K562 (cell line): ENCODE measurements around the gene NUP85. TPM values are rescaled to one million over a fixed set of nuclear protein-coding genes. Genes with fewer than 3 reads are reported as not detected.

ENCODE experiments used
- ATAC-seq: fragments of 200-7000 bp; cut with Tn5 transposase; 3 replicates; pipeline ENCODE4 v1.9.1; 2020; ENCODE audit warnings: moderate library complexity
- BruUV-seq: library from RNA; stranded (reverse); fragments of 400-500 nt; replicated peaks from 2 replicates; lab custom pipeline; 2021; lab: Mats Ljungman, UMichigan
- CTCF ChIA-PET: fragments of 300-600 bp; formaldehyde crosslinking; extraction: SDS; loops from one replicate; lab custom pipeline; 2021; ENCODE audit warnings: low intra/inter-chr PET ratio; lab: Yijun Ruan, JAX
- POLR2A ChIA-PET: fragments of 300-600, 350-650 bp; sonication (Branson Sonifier 250); formaldehyde crosslinking; extraction: SDS; loops from one replicate; lab custom pipeline; 2021; ENCODE audit warnings: antibody characterized with exemption, inconsistent platforms; lab: Yijun Ruan, JAX
- DNase-seq, 4 experiments: peaks; one replicate each; pipeline versions ENCODE4 v3.0.0 to v3.0.0-alpha.2; 2011 to 2018; ENCODE audit warnings: low spot score in 3 of 4, mixed read lengths in 3 of 4; ENCODE audit errors: extremely low read depth in 1 of 4
- FAIRE-seq: peaks from 2 replicates; lab custom pipeline; 2011; peaks lifted over from hg19 to GRCh38; lab: Jason Lieb, UNC
- H2AFZ ChIP-seq: 2 replicates; pipeline ENCODE4 v1.6.0; 2011; ENCODE audit warnings: low read depth, low read length, control low read depth, inconsistent platforms
- H3K27ac ChIP-seq: fragments of 200-600 bp; 3 replicates; pipeline ENCODE4 v1.8.0; 2011; ENCODE audit warnings: low read depth, mild to moderate bottlenecking, control low read depth, inconsistent platforms, low read length, moderate library complexity, mixed read lengths; ENCODE audit errors: extremely low read depth
- H3K27me3 ChIP-seq, 2 experiments: fragments of 300-600 bp in 1 of 2; 2 replicates in 1 of 2; 3 replicates in 1 of 2; pipeline versions ENCODE4 v1.6.0 to v1.8.0; 2011; ENCODE audit warnings: inconsistent platforms in 2 of 2, low read length in 2 of 2, mild to moderate bottlenecking in 1 of 2, mixed read lengths in 1 of 2, moderate library complexity in 1 of 2; ENCODE audit not compliant: control insufficient read depth in 2 of 2, insufficient read depth in 2 of 2
- H3K36me3 ChIP-seq: fragments of 300-600 bp; 3 replicates; pipeline ENCODE4 v1.8.0; 2011; ENCODE audit warnings: mild to moderate bottlenecking, low read length, inconsistent platforms; ENCODE audit not compliant: control insufficient read depth, insufficient read depth
- H3K4me1 ChIP-seq, 2 experiments: fragments of 200-600 bp in 1 of 2; replicated peaks in 1 of 2; 2 replicates in 1 of 2; 3 replicates in 1 of 2; pipeline versions ENCODE4 v1.5.1 to v1.8.0; 2011; ENCODE audit warnings: inconsistent platforms in 2 of 2, low read length in 2 of 2, mild to moderate bottlenecking in 1 of 2, mixed read lengths in 1 of 2, moderate library complexity in 1 of 2; ENCODE audit not compliant: control insufficient read depth in 2 of 2, insufficient read depth in 2 of 2
- H3K4me2 ChIP-seq: 2 replicates; pipeline ENCODE4 v1.6.1; 2011; ENCODE audit warnings: low read length, control low read depth, inconsistent platforms, mixed read lengths; ENCODE audit not compliant: insufficient read depth
- H3K4me3 ChIP-seq: fragments of 200-600 bp; sonication (generic), shearing (Covaris generic); 2 replicates; pipeline ENCODE4 v1.5.1; 2016; ENCODE audit warnings: control low read depth, inconsistent platforms
- H3K79me2 ChIP-seq: fragments of 200-600 bp; 3 replicates; pipeline ENCODE4 v1.8.0; 2011; ENCODE audit warnings: low read length, inconsistent platforms; ENCODE audit not compliant: control insufficient read depth, insufficient read depth
- H3K9ac ChIP-seq, 2 experiments: 2 replicates each; pipeline versions ENCODE4 v1.6.0 to v1.6.1; 2011; ENCODE audit warnings: low read depth in 2 of 2, low read length in 2 of 2, control low read depth in 1 of 2, inconsistent platforms in 1 of 2, mild to moderate bottlenecking in 1 of 2, mixed read lengths in 1 of 2; ENCODE audit not compliant: insufficient read depth in 1 of 2
- H3K9me1 ChIP-seq: one replicate; pipeline ENCODE4 v1.6.0; 2011; ENCODE audit warnings: inconsistent platforms, mild to moderate bottlenecking, low read length, moderate library complexity; ENCODE audit not compliant: control insufficient read depth, insufficient read depth
- H3K9me3 ChIP-seq: replicated peaks from 2 replicates; pipeline ENCODE4 v1.5.1; 2011; ENCODE audit warnings: low read depth, low read length, inconsistent platforms; ENCODE audit not compliant: control insufficient read depth, insufficient read depth
- H4K20me1 ChIP-seq: replicated peaks from 2 replicates; pipeline ENCODE4 v1.6.1; 2011; ENCODE audit warnings: low read length, inconsistent platforms, mixed read lengths; ENCODE audit not compliant: control insufficient read depth, insufficient read depth
- AFF4 ChIP-seq: sonication (generic); formaldehyde crosslinking; IDR thresholded peaks from 2 replicates; pipeline ENCODE4 v1.8.0; 2023; ENCODE audit warnings: mild to moderate bottlenecking, missing genetic modification reagents
- BRCA1 ChIP-seq, 2 experiments: fragments of 450-650 bp in 1 of 2; sonication (generic) in 1 of 2; formaldehyde crosslinking in 1 of 2; IDR thresholded peaks; 2 replicates each; pipeline versions ENCODE4 v1.5.0 to v1.6.1; 2017 to 2020; ENCODE audit warnings: mild to moderate bottlenecking in 1 of 2, missing genetic modification reagents in 1 of 2
- DMBX1 ChIP-seq: fragments of 250-450 bp; sonication (Bioruptor Pico); IDR thresholded peaks from 2 replicates; pipeline ENCODE4 v1.8.0; 2022; ENCODE audit warnings: inconsistent platforms, mild to moderate bottlenecking, moderate library complexity, borderline replicate concordance
- MCM7 ChIP-seq, 2 experiments: fragments of 450-650 bp; IDR thresholded peaks; 2 replicates each; pipeline ENCODE4 v1.6.1; 2016 to 2018
- PHF20 ChIP-seq: fragments of 450-650 bp; IDR thresholded peaks from 2 replicates; pipeline ENCODE4 v1.6.1; 2018; ENCODE audit not compliant: partially characterized antibody
- SAP30 ChIP-seq: fragments of 200-600 bp; sonication (generic); IDR thresholded peaks from 2 replicates; pipeline ENCODE4 v1.6.1; 2012; ENCODE audit warnings: borderline replicate concordance, low read depth, mild to moderate bottlenecking, moderate library complexity, low read length, control low read depth, inconsistent platforms; ENCODE audit not compliant: insufficient read depth, poor library complexity, severe bottlenecking
- STAG1 ChIP-seq: sonication (generic); formaldehyde crosslinking; IDR thresholded peaks from 2 replicates; pipeline ENCODE4 v1.5.0; 2020; ENCODE audit warnings: missing genetic modification reagents, borderline replicate concordance
- WHSC1 ChIP-seq: IDR thresholded peaks from one replicate; pipeline ENCODE4 v1.6.1; 2012; ENCODE audit warnings: low read length, control low read depth, inconsistent platforms
- ZBTB9 ChIP-seq: fragments of 450-650 bp; formaldehyde crosslinking; IDR thresholded peaks from 2 replicates; pipeline ENCODE4 v1.4.0; 2020; ENCODE audit warnings: mild to moderate bottlenecking, moderate library complexity
- ZFP91 ChIP-seq: sonication (generic); formaldehyde crosslinking; IDR thresholded peaks from 2 replicates; pipeline ENCODE4 v1.8.0; 2022; ENCODE audit warnings: mild to moderate bottlenecking, missing genetic modification reagents
- ZNF512 ChIP-seq: IDR thresholded peaks from 2 replicates; pipeline ENCODE4 v1.6.1; 2016; ENCODE audit warnings: missing genetic modification characterization, missing compliant biosample characterization
- WGBS: fragments of 100-300 bp; shearing (Covaris generic); methylation state at CpG from one replicate; pipeline ENCODE4 v1.1.6; 2016; ENCODE audit warnings: low coverage, mixed read lengths; ENCODE audit not compliant: insufficient coverage; ENCODE audit errors: missing lambda C conversion rate; 5-methylcytosine and 5-hydroxymethylcytosine counted together
- in situ Hi-C: fragments of 300-500 bp; cut with MboI; formaldehyde crosslinking; loops from 4 replicates; pipeline ENCODE4 v1.15.0; 2018; ENCODE audit warnings: inconsistent platforms, mixed read lengths
- intact Hi-C: fragments of 100-400 bp; cut with micrococcal nuclease; formaldehyde crosslinking; loops from 2 replicates; pipeline ENCODE4 v1.14.2; 2022
- polyA plus RNA-seq, 8 experiments: library from polyadenylated mRNA; depleted of rRNA in 4 of 8; stranded (reverse) in 5 of 8; unstranded in 3 of 8; fragments of >200 nt; fragmentation: Nextera tagmentation in 2 of 8; fragmentation: Illumina TruSeq in 1 of 8; extraction: Ambion mirVana in 2 of 8; extraction: Trizol in 1 of 8; gene quantifications; 2 replicates each; pipeline versions ENCODE4 v1.2.1 to v1.2.3, GENCODE V29; 2011 to 2014; ENCODE audit warnings: inconsistent platforms in 1 of 8, missing spikeins in 1 of 8
- total RNA-seq, 7 experiments: library from RNA; depleted of rRNA in 6 of 7; stranded (reverse); fragments of >200 nt in 6 of 7; fragmentation: Illumina TruSeq in 2 of 7; extraction: Trizol in 2 of 7; gene quantifications; 2 replicates each; pipeline versions ENCODE4 v1.2.1 to v1.2.3, GENCODE V29; 2011 to 2021; ENCODE audit warnings: low replicate concordance in 1 of 7

Gene NUP85
- total and polyA plus RNA-seq, 9 of the 15 experiments (the other 6 are each of a cell fraction or from before 2014, with no cell fraction given), result 50.2 to 177 (median 110) TPM

GRCh38 chr17:75241502-75241901, 36.0 kb downstream of the NUP85 start (continued):
- no peak for TF ChIP-seq ZFP91 (CRISPR knock-in tag)
- TF ChIP-seq STAG1 (CRISPR knock-in tag), result no peak
- TF ChIP-seq DMBX1 (CRISPR knock-in tag), result no peak
- no peak for TF ChIP-seq BRCA1 (IDR thresholded peaks at IDR 0.05)
- TF ChIP-seq BRCA1 (CRISPR knock-in tag; IDR thresholded peaks at IDR 0.05), result no peak

- Histone ChIP-seq H3K27me3 (no peaks in the 10 kb centered on the region), H3K9me1 (no peaks in the 10 kb centered on the region), H3K27ac (no peak overlapping the region), H3K36me3 (peaks cover 96% of the 10 kb centered on the region), H2AFZ (no peak overlapping the region), H3K9ac (no peak overlapping the region), H3K4me1 (peaks cover 19 to 46% of the 10 kb centered on the region in 2 experiments), H3K9me3 (no peaks in the 10 kb centered on the region), H3K4me2 (no peak overlapping the region), H3K4me3 (no peak overlapping the region), H4K20me1 (peaks cover 27% of the 10 kb centered on the region), H3K79me2 (peaks cover 4% of the 10 kb centered on the region; the same call in 1 of the 3 replicates)
- in situ Hi-C loops, result no loop called here
- BruUV-seq, result no TSS peak
- FAIRE-seq (no peak), DNase-seq (no peak), ATAC-seq (no peak)
- WGBS, result 80% methylated on average over 15 of the region's 15 CpGs
- CTCF ChIA-PET, result interaction anchor here (3.1 kb wide), 1 partner anchor 171 kb away, joined by 20 read pairs; no protein-coding TSS in a partner anchor
- POLR2A ChIA-PET, result interaction anchor here (0.6 to 4.0 kb wide), 6 partner anchors 9 to 400 kb away, joined by 3 to 21 read pairs (median 3); partner anchors contain the start of genes GGA3, MRPS7 and SLC25A19
- intact Hi-C loops, result loop anchor here (2.0 kb wide), 1 partner anchor 19 kb away; the partner anchor contains the start of genes GGA3 and MRPS7
- TF ChIP-seq ZNF512, result no peak
- TF ChIP-seq ZBTB9 (CRISPR knock-in tag), result no peak
- TF ChIP-seq SAP30, result no peak
- no peak for TF ChIP-seq MCM7 (IDR thresholded peaks at IDR 0.05)
- no peak for TF ChIP-seq WHSC1
- no peak for TF ChIP-seq PHF20
- TF ChIP-seq AFF4 (CRISPR knock-in tag), result no peak
Observed at GRCh38 chr17:75241996-75242460, 36.5 kb downstream of the NUP85 start.
